ENCODE data around the gene ADIRF.
"Not testable (repeated sequence)": the region's sequence is repeated elsewhere in the genome, so short reads cannot be mapped to it uniquely, and the experiment has no call there.

The ADIRF gene
- total RNA-seq = 0 to 0.27 (median 0) reads per million in 4 donors

DNA sequence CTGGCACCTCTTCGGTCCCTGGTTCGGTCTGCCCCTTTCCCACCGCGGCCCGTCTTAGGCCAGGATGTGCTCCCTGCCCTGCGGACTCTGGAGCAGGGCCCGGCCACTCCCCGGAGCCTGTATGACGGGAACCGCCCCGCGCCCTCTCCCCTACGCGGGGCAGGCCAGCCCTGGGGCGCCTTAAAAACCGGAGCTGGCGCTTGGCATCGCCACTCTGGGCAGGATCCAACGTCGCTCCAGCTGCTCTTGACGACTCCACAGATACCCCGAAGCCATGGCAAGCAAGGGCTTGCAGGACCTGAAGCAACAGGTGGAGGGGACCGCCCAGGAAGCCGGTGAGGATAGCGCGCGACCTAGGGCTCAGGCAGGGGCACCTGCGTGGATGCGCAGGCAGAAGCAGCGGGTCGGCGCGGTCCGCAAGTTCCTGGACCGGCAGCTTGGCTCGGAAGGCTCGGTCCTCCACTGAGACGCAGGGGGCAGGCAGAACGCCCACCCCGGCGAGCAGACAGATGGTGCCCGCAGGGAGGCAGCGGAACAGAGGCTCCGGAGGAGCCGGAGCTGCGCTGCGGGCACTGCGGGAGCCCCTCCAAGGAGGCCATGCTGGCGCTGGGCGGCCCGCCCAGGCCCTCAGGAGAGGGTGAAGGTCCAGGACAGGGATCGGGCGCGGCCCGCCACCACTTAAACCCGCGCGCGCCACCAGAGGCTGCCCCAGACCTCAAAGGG is at the start of gene ADIRF:
TSS of gene ADIRF (plus strand) at position 212 of the 723 bp plus-strand sequence. CDS start at position 275, 63 bp downstream.
- no peak for DNase-seq

DNA sequence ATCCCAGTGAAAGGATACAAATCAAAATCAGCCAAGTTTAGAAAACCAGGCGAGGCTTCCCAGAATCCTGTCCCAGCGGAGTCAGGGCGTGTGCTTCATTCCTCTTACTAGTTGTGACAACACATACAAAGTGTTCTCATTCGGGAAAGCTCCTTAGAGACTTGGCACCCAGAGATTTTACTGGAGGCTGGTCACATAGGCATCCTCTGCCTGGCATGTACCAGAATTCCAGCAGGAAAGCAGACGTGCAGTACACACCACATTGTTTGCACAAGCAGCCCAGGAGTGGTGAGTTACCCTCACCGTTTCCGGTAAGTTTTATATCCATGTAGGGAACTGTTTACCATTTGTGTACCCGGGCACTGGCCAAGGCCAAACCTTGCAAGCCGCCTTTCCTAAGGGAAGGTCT is 45.7 kb upstream of the ADIRF start:
- DNase-seq = no peak

DNA sequence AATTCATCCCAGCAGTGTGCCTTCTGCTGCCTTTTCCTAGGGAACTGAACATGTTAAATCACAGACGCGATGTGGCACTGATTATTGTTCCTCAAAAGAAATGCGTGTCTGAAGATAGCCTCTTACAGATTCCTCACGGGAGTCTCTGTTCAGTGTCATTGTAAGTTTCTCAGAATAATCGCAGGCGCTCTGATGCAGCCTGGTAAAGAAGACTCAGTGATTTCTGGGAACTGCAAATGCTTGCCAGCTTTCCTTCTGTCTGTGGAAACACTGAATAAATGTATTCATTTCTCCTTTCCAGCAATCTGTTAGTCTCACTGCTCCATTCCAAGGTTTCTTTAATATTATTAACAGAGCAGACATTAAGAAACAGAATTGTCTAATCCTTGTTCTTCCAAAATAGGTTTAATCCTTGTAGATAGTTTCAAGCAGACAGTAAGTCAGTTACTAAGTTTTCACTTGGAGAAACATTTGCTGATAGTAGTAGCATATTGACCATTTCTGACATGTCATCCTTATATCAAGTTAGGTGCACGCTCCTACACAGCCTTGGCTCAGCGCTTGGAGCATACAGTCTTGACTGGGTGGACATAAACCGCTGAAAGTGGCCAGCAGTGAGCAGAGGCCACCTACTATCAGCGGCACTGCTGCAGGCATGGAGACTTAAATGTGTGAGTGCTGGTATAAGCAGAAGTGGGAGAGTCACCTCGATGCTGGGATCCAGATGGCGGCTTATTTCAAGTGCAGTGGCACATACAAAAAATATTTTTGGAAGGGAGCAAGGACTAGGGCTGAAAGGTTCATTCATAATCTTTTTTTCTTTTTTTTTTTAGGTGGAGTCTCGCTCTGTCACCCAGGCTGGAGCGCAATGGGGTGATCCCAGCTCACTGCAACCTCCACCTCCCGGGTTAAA is 38.6 kb upstream of the ADIRF start:
- DNase-seq = no peak

DNA sequence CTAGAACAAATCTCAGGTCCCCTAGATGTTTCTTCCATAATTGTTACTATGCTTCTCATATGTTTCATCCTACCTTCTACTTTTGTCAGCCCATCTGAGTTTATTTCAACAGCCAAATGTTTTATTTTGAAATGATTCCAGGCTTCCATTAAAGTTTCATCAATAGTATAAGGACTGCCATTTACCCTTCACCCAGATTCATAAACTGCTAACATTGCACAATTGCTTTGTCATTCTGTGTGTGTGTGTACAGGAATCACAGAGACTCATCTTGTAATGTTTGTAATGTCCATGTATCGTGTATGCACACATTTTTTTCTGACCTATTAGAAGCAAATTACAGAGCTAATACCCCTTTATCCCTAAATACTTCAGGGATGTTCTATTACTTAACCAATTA is 36.4 kb upstream of the ADIRF start:
- no peak for DNase-seq

DNA sequence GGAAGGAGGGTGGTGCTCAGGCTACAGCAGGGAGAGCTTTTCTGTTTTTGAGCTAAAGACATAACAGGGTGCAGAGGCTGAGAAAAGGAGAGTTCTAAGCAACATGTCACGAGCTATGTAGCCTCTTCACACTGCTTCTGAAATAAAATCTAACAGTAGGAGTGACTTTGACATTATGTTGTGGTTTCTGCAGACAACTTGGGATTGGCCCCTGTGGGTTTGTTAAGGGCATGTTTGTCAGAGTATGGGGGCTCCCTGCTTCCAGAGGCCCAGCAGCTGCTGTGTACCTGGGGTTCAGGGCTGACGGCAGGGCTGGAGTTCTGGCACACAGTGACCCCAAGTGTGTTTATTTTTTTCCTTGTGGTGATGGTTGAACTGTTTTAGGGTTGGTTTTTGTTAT is 35.6 kb upstream of the ADIRF start:
- no peak for DNase-seq

DNA sequence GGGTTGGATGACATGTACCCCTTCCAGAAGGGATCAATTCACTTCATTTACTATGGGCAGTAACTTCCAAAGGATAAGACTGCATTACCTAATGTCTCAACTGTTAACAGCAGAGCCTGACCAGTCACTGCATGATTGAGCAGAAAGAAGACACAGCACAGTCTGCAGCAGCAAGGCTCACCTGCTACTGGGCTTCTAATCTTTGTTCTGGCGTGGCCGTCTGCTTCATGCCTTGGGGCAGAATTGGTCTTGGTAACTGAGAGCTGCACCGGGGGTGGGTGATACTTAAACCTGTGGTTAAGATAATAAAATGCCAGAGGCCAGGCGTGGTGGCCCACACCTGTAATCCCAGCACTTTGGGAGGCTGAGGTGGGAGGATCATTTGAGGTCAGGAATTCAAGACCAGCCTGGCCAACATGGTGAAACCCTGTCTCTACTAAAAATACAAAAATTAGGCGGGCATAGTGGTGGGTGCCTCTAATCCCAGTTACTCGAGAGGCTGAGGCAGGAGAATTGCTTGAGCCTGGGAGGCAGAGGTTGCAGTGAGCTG is 34.0 kb upstream of the ADIRF start:
- DNase-seq = not testable (repeated sequence)

DNA sequence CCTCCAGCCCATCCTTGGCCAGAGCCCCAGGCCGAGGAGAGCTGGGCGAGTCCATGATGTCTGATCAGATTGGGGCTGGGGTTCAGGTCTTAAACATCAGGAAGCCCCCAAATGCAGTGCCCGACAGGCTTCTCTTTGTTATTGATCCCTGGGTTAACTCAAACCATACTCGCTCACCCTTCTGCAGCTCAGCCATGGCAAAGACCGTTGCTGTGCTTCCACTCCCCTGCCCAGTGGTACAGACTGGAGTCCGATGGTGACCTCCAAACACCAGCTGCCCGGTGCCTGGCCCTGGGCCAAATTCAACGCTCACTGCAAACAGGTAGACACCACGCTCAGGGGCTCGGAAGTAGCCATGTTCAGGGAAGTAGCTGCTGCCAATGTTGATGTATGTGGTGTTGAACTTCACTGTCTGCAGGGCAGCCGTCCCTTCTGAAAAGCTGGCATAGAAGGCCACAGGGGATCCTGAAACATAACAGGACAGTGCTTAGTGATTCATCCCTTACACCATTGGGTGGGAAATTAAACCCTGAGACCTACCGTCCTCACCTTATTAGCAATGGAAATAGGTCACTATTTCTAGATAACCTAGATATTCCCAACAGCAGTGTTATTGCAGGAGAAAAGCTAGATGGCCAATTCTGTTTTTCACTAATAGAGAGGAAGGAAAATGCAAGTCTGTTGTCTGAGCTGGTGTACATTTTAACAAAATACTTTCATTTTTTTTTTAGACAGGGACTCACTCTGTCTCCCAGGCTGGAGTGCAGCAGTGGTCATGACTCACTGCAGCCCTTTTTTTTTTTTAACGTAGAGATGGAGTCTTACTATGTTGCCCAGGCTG is 31.4 kb upstream of the ADIRF start:
- no peak for DNase-seq

DNA sequence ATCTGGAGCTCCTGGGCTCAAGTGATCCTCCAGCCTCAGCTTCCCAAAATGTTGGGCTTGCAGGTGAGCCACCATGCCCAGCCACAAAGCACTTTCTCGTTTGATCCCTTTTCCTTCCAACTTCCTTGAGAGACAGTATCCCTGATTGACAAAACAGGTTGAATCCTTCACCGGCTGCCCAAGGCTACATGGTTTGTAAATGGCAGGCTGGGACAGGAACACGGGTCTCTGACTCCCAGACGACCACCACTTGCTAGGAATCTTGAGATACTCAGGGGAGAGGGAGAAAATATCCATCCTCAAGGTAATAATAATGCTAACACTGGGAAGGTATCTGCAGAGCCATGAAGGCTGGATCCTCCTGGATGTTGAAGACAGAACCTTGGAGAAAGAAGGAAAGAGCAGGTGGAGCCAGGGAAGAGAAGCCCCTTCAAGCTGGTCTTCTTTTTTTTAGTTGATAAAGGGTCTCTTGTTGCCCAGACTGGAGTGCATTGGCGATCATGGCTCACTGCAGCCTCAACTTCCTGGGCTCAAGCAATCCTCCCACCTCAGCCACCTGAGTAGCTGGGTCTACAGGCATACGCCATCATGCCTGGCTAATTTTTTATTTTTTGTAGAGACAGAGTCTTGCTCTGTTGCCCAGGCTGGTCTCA is 30.7 kb upstream of the ADIRF start:
- no peak for DNase-seq

DNA sequence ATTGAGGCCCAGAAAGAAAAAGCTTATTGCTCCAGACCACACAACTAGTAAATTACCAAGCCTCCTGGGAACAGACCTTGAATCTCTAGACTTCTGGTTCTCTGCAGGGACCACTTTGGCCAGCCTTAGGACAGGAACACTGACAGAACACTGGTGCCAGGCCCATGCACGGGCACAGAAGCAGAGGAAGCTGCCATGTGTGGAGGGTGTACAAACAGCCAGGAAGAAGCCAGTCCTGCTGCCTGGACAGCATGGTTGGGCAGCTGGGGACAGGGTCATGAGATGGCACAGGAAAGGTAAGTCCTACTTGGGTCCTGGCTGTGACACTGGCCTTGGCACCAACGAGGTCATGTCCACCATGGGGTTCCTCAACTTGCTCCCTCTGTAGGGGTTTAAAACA is 30.0 kb upstream of the ADIRF start:
- DNase-seq = no peak

DNA sequence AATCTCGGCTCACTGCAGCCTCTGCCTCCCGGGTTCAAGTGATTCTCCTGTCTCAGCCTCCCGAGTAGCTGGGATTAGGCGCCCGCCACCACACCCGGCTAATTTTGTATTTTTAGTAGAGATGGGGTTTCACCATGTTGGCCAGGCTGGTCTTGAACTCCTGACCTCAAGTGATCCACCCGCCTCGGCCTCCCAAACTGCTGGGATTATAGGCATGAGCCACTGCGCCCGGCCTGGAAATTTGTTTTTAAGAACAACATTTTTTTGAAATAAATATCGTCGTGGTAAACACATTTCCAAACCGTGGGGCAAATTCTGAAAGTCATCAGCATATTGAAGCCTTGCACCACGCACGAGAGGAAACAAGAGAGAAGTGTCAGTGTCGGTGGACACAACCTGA is 28.2 kb upstream of the ADIRF start:
- DNase-seq = not testable (repeated sequence)

DNA sequence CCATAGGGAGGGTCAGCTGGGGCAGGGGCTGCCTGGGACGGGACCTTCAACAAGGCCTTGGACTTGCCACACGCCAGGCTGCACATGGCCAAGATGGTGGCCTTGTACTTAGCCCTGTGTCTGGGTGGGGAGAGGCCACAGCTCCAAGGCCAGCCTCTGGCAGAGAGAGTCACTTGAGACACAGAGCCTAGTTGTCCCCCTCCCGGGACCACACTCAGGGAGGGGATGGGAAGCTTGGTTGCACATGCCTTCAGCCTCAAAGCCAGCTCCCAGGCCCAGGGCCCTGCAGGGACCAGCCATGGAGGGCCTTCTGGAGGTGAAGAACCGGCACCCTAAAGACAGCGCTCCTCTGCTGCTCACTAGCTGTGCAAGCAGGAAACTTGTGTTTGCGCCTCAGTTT is 27.6 kb upstream of the ADIRF start:
- DNase-seq = no peak

DNA sequence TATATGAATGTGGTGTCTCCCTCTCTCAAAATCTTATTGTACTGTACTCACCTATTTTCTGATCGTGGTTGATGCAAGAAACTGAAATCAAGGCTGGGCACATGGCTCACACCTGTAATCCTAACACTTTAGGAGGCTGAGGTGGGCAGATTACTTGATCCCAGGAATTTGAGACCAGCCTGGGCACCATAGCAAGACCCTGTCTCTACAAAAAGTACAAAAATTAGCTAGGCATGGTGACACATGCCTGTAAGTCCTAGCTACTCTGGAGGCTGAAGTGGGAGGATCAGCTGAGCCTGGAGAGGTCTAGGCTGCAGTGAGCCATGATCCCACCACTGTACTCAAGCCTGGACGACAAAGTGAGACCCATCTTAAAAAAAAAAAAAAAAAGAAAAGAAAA is 26.9 kb upstream of the ADIRF start:
- no peak for DNase-seq

DNA sequence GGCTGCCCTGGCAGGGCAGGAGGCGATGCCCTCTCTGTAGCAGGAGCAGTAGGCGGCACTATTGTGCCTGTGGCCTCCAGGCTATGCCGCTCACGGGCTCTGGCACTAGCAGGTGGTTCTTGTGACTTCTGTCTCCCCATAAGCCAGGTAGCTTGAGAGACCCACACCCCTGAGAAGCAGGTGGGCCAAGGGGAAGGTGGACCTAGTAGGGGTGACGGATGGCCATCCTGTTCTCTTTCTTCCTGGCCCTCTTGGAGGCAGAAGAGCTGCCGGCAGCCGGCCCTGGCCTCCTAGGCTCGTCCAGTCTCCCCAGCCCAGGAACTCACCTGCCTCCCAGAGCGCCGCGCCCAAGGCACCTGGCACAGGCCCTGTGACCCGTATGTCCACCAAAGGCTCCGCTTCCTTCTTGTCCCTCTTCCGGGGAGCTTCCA is 26.3 kb upstream of the ADIRF start:
- DNase-seq = no peak

DNA sequence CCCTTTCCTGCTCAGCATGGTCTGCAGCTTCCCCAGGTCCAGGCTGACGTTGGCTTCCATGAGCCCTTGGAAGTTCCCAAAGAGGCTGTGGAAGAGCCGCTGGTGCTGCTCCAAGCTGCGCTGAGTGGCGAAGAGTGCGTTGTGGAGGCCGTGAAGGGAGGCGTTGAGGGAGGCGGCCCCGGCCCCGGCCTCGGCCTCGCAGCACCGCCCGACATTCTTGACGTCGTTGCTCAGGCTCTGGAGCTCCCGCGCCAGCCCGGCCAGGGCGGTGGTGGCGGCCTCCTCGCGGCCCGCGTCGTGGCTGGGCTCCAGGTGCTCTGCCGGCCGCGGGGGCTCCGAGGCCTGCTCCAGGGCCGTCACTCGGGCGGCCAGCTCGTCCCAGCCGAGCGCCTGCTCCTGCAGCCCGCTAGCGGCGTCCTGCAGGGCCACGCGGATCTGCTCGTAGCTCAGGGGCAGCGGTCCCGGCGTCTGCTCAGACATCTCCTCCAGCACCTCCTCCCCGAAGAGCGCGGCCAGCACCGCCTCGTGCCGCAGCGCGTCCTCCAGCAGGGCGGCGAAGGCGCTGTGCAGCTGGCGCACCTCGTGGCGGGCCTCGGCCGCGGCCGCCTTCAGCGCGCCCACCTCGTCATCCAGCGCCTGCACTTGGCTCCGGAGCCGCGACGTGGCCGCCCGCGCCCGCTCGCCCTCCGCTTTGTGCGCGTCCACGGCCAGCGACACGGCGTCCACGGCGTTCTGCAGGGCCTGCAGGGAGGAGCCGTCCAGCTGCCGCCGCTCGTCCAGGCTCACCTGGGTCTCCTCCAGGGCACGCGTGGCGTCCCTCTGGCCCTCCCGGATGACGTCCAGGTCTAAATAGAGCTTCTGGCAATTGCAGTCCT is 25.6 kb upstream of the ADIRF start:
- DNase-seq = no peak

DNA sequence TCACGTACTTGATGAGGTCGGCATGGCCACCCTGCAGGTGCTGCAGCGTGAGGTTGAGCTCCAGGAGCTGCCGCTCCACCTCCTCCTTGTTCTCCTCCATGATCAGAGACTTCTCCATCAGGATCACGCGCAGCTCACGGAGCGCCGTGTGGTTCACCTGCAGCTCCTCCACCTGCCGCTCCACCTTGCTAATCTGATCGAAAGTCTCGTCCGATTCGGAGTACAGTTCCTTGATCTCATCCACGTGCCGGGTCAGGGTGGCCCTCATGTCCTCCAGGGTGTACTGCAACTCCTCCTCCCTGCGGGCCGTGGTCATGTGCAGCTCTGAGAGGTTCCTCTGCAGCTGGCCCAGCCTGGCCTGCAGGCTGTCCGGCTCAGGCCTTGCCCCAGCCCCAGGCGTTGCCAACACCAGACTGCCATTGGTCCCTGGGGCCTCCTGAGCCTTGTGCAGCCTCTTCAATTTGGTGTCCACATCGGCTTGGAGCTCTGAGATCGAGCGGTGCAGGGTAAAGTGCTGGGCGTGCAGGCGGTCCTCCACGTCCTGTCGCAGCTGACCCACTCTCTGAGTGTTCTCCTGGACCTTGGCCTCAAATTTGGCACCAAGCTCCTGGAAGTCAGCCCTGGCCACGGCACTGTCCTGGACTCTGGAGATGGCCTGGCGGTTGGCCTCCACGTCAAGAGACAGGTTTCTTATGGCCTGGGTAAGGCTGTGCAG is 24.8 kb upstream of the ADIRF start:
- DNase-seq = no peak

DNA sequence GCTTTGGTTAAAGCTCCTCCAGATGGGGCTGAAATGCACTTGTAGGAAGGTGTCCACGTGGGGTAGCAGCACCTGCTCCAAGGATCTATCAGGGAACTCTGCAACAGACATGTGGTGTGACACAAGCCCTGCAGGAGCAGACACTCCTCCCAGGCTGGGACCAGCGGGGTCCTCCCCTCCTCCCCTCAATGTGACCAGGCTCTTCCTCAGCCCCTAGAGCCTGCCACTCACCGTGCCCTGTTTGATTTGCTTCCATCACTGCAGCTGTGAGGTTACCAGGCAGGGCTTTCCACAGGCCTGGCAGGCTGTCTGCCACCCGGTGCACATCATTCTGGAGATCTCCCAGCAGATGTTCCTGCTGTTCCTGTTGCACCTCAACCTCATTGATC is 24.3 kb upstream of the ADIRF start:
- no peak for DNase-seq

DNA sequence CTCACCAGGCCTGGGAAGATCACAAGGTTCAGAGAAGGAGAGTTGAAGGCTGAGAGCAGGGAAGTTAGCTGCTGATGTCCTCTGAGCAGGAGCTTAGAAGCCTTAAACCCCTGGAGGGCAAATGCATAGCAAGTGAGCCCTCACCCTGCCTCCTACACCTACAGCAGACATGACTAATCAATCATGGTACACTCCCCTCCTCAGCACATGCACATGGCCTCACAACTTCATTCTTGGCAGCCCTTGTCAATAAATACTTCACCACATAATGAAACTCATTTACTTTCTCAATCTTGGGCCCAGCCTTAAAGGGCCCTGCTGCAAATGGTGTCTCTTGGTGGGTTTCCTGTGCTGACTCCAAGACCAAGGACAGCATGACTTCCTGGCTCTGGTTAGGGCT is 23.8 kb upstream of the ADIRF start:
- DNase-seq = no peak

DNA sequence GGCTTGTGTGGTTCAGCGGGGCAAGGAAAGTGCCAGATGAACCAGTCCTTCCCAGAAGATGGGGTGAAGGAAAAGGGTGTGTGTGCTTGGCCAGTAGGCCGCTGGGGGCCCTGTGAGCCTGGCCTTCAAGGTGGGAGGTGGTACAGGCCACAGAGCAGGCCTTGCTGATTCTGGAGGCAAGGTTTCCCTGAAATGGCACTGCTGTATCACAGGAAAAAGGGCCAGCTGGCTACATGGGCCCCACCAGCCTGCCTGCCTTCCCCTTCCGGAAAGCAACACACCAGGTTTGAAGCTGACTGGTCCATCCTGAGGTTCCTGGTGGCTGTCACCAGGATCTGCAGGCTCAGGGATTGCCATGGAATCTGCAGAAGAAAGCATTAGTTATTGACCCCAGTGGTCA is 23.4 kb upstream of the ADIRF start:
- DNase-seq = no peak

DNA sequence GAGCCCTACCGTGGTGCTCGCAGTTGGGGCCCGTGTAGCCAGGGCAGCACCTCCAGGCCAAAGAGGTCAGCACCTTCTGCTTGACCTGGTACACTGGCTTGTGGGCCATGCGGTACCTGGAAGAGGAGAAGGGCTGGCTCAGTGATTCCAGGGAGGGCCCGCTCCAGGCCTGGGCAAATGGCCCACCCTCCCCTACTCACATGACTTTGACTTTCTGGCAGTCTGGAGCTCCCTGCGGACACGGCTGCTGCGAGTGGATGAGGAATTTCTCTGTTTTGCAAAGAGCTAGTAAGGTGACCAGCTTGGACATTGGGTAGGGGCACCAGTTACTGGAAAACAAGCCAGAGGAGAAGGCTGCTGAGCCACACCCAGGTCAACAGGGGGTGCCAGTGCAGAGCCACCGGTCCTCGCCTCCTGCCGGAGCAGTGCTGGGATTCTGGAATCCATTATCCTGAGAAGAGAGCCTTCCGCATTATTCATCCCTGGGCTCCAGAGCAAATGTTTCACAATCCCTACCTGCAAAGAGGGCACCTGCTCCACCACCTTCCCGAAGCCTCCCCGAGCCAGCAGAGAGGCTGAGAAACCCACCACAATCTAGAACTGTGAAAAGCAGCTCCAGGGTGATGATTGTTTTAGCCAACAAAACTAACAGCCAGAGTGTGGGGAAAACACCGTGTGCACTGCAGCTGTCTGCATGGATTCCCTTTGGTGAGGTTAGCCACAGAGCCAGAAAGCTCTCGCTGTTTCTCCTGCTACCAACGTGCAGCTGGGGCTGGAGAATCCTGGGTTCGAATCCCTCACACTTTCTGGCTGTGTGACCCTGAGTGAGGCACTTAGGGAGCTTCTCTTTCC is 22.7 kb upstream of the ADIRF start:
- DNase-seq = no peak
